OCI-LY7 (cell line): Measurements from ENCODE around the gene STXBP1. TPM values are rescaled to one million over a fixed set of nuclear protein-coding genes. Genes with fewer than 3 reads are reported as not detected.
"Not testable (repeated sequence)": the region's sequence is repeated elsewhere in the genome, so short reads cannot be mapped to it uniquely, and the experiment has no call there.

Source experiments
- BruUV-seq: library from RNA; stranded (reverse); fragments of 400-500 nt; replicated peaks from 2 replicates; lab custom pipeline; 2021; lab: Mats Ljungman, UMichigan
- CTCF ChIA-PET: fragments of 300-600 bp; sonication (Branson Sonifier 250); formaldehyde crosslinking; loops from one replicate; lab custom pipeline; 2022; ENCODE audit warnings: antibody characterized with exemption; ENCODE audit not compliant: unreplicated experiment; lab: Charles Lee
- POLR2A ChIA-PET: fragments of 300-600 bp; sonication (Branson Sonifier 250); formaldehyde crosslinking; loops from one replicate; lab custom pipeline; 2022; ENCODE audit warnings: antibody characterized with exemption; lab: Charles Lee
- DNase-seq: peaks from one replicate; pipeline ENCODE4 v3.0.0-alpha.2; 2015; ENCODE audit warnings: low spot score
- H2AFZ ChIP-seq: fragments of 200-600 bp; sonication (generic), shearing (Covaris generic); 2 replicates; pipeline ENCODE4 v1.6.1; 2014; ENCODE audit warnings: mild to moderate bottlenecking, antibody characterized with exemption, low read length, moderate library complexity
- H3K27ac ChIP-seq: fragments of 200-600 bp; sonication (generic); 2 replicates; pipeline ENCODE4 v1.5.1; 2014; ENCODE audit warnings: mixed run types, low read depth, mild to moderate bottlenecking, moderate library complexity, low read length, inconsistent platforms; ENCODE audit not compliant: poor library complexity, severe bottlenecking
- H3K36me3 ChIP-seq: fragments of 200-600 bp; sonication (generic); 2 replicates; pipeline ENCODE4 v1.6.1; 2014; ENCODE audit warnings: mild to moderate bottlenecking, antibody characterized with exemption, low read length, moderate library complexity, mixed read lengths; ENCODE audit not compliant: insufficient read depth
- H3K4me1 ChIP-seq: fragments of 200-600 bp; sonication (generic); 2 replicates; pipeline ENCODE4 v1.5.1; 2014; ENCODE audit warnings: mild to moderate bottlenecking, low read length; ENCODE audit not compliant: insufficient read depth, poor library complexity, severe bottlenecking
- H3K4me2 ChIP-seq: fragments of 200-600 bp; sonication (generic); 2 replicates; pipeline ENCODE4 v1.6.1; 2014; ENCODE audit warnings: mild to moderate bottlenecking, low read length
- H3K4me3 ChIP-seq: fragments of 200-600 bp; sonication (generic); 2 replicates; pipeline ENCODE4 v1.5.1; 2014; ENCODE audit warnings: mild to moderate bottlenecking, low read depth, low read length; ENCODE audit not compliant: poor library complexity, severe bottlenecking
- H3K79me2 ChIP-seq: fragments of 200-600 bp; sonication (generic); 2 replicates; pipeline ENCODE4 v1.6.1; 2016; ENCODE audit warnings: low read depth, mild to moderate bottlenecking, low read length, moderate library complexity, mixed read lengths; ENCODE audit not compliant: insufficient read depth
- H3K9me2 ChIP-seq: fragments of 200-600 bp; sonication (generic); 2 replicates; pipeline ENCODE4 v1.6.1; 2016; ENCODE audit warnings: mild to moderate bottlenecking, low read length, mixed read lengths; ENCODE audit not compliant: insufficient read depth
- H3K9me3 ChIP-seq: fragments of 200-600 bp; sonication (generic); 2 replicates; pipeline ENCODE4 v1.6.1; 2014; ENCODE audit warnings: mild to moderate bottlenecking, mixed run types, low read length, mixed read lengths
- H4K20me1 ChIP-seq: fragments of 200-600 bp; sonication (generic); 2 replicates; pipeline ENCODE4 v1.6.1; 2014; ENCODE audit warnings: mild to moderate bottlenecking, antibody characterized with exemption, low read length, moderate library complexity, mixed read lengths; ENCODE audit not compliant: insufficient read depth
- EZH2phosphoT487 ChIP-seq: fragments of 200-600 bp; sonication (generic); IDR thresholded peaks from 2 replicates; pipeline ENCODE4 v1.6.1; 2018; ENCODE audit warnings: low read depth, borderline replicate concordance, mild to moderate bottlenecking, mixed run types, antibody characterized with exemption, low read length, moderate library complexity, mixed read lengths
- intact Hi-C: fragments of 100-400 bp; cut with micrococcal nuclease; formaldehyde crosslinking; loops from one replicate; pipeline ENCODE4 v1.10.0; 2022; ENCODE audit not compliant: unreplicated experiment
- total RNA-seq, 2 experiments: library from RNA; depleted of rRNA in 1 of 2; stranded (reverse); fragments of >200 nt in 1 of 2; shearing (Covaris generic) in 1 of 2; gene quantifications; 2 replicates each; pipeline ENCODE4 v1.2.3, GENCODE V29; 2014 to 2022
- TF ChIP-seq, protein P1 (sequence below): fragments of 200-600 bp; sonication (generic); conservative IDR thresholded peaks from 2 replicates; pipeline ENCODE4 v1.5.1; 2014; ENCODE audit warnings: mild to moderate bottlenecking, antibody characterized with exemption, low read length, moderate library complexity, mixed read lengths

The STXBP1 gene
- total RNA-seq, 2 experiments from 2014 or later = 4.1 to 20.4 TPM

DNA sequence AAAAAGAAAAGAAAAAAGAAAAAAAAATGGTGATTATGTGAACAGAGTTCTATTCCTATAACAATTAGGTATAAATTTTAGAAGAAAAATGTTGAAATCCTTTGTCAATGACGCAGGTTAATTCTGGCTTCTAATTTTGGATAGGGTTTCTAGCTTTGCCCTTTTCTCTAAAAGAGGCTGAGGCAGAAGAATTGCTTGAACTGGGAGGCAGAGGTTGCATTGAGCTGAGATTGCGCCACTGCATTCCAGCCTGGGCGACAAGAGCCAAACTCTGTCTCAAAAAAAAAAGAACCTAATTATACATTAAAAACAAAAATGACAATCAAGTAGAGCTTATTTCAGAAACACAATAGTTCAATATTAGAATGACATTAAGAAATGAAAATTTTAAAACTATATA is 2.9 kb downstream of the STXBP1 start:
- intact Hi-C loops = no loop called here
- TF ChIP-seq, protein P1, sequence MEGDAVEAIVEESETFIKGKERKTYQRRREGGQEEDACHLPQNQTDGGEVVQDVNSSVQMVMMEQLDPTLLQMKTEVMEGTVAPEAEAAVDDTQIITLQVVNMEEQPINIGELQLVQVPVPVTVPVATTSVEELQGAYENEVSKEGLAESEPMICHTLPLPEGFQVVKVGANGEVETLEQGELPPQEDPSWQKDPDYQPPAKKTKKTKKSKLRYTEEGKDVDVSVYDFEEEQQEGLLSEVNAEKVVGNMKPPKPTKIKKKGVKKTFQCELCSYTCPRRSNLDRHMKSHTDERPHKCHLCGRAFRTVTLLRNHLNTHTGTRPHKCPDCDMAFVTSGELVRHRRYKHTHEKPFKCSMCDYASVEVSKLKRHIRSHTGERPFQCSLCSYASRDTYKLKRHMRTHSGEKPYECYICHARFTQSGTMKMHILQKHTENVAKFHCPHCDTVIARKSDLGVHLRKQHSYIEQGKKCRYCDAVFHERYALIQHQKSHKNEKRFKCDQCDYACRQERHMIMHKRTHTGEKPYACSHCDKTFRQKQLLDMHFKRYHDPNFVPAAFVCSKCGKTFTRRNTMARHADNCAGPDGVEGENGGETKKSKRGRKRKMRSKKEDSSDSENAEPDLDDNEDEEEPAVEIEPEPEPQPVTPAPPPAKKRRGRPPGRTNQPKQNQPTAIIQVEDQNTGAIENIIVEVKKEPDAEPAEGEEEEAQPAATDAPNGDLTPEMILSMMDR = no peak
- TF ChIP-seq EZH2phosphoT487 = no peak
- DNase-seq = no peak
- no peaks in the 10 kb centered on the region for H4K20me1 ChIP-seq
- no peak overlapping the region for H3K27ac ChIP-seq
- no peaks in the 10 kb centered on the region for H3K9me2 ChIP-seq
- ChIA-PET CTCF (no interaction called here), POLR2A (interaction anchor here (0.6 to 1.7 kb wide), 3 partner anchors 10 to 103 kb away, joined by 3 read pairs; no protein-coding TSS in a partner anchor)
- H3K4me2 ChIP-seq = no peak overlapping the region
- H2AFZ ChIP-seq = no peak overlapping the region
- no peak overlapping the region for H3K4me3 ChIP-seq
- no peaks in the 10 kb centered on the region for H3K79me2 ChIP-seq
- no TSS peak for BruUV-seq
- H3K4me1 ChIP-seq = peaks cover 13% of the 10 kb centered on the region
- no peaks in the 10 kb centered on the region for H3K36me3 ChIP-seq
- H3K9me3 ChIP-seq = no peaks in the 10 kb centered on the region

DNA sequence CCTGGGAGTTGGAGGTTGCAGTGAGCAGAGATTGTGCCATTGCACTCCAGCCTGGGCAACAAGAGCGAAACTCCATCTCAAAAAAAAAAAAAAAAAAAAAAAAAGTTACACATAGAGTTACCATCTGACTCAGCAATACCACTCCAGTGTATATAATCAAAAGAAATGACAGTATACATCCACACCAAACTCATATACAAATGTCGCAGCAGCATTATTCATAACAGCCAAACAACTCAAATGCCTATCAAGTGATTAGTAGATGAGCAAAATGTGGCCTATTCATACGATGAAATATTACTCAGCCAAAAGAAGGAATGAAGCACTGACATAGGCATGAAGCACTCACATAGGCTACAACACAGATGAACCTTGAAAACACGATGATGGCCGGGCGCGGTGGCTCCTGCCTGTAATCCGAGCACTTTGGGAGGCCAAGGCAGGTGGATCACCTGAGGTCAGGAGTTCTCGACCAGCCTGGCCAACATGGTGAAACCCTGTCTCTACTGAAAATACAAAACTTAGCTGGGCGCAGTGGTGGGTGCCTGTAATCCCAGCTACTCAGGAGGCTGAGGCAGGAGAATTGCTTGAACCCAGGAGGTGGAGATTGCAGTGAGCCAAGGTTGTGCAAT is 9.4 kb downstream of the STXBP1 start:
- CTCF ChIA-PET, H3K9me3 ChIP-seq, H3K4me2 ChIP-seq, H3K79me2 ChIP-seq, intact Hi-C loops, H3K9me2 ChIP-seq, DNase-seq, H2AFZ ChIP-seq, BruUV-seq, H3K4me1 ChIP-seq, H3K4me3 ChIP-seq, H3K36me3 ChIP-seq, H4K20me1 ChIP-seq, H3K27ac ChIP-seq: not testable (repeated sequence)
- POLR2A ChIA-PET = interaction anchor here (0.6 kb wide), 1 partner anchor 18 kb away, joined by 3 read pairs; no protein-coding TSS in a partner anchor

DNA sequence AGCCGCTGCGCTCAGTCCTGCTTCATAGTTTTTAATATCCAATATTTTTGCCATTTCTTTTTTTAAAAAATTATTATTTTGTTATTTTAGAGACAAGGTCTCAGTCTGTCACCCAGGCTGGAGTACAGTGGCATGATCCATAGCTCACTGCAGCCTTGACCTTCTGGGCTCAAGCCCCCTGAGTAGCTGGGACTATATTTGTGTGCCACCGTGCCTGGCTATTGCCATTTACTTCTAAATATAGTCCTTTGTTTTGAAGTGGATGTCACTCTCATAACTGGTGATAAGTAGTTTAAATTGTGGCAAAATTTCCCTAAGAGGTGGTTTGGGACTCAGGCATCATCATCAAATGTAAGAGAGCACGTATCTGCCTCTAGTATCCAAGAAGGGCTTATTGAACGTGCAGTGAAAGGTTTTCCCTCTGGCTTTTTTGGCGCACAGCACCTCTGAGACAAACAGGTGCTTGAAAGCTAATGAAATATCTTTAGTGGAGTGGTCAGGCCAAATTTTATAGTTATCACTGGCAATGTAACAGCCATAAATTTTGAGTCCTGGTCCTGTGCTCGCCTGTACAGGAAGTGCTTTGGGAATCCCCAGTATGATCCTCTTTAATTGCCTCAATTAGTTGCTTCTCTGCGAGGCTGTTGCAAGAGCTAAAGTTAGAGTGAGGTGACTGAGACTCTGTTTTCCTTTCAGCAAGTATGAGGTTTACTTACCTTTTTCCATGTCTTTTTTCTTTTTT is 14.8 kb downstream of the STXBP1 start:
- no peak overlapping the region for H3K27ac ChIP-seq
- no TSS peak for BruUV-seq
- POLR2A ChIA-PET = interaction anchor here (0.7 kb wide), 1 partner anchor 12 kb away, joined by 3 read pairs; no protein-coding TSS in a partner anchor
- no peaks in the 10 kb centered on the region for H3K9me3 ChIP-seq
- H4K20me1 ChIP-seq = no peaks in the 10 kb centered on the region
- no peak for DNase-seq
- intact Hi-C loops = no loop called here
- H3K4me2 ChIP-seq = no peak overlapping the region
- no peak for TF ChIP-seq EZH2phosphoT487
- TF ChIP-seq, protein P1 = no peak
- CTCF ChIA-PET = no interaction called here
- H3K36me3 ChIP-seq = no peaks in the 10 kb centered on the region
- H3K79me2 ChIP-seq = no peaks in the 10 kb centered on the region
- H3K9me2 ChIP-seq = no peaks in the 10 kb centered on the region
- no peak overlapping the region for H2AFZ ChIP-seq
- H3K4me1 ChIP-seq = peaks cover 9% of the 10 kb centered on the region
- no peak overlapping the region for H3K4me3 ChIP-seq
